Neural cell (in vitro differentiated cells): ENCODE measurements around the gene PRKCZ.

Experiments used
- EP300 ChIP-seq: fragments of 450-650 bp; conservative IDR thresholded peaks from 2 replicates; pipeline ENCODE4 v1.6.1; 2014; ENCODE audit warnings: antibody characterized with exemption, mild to moderate bottlenecking, moderate library complexity; ENCODE audit not compliant: poor library complexity, severe bottlenecking
- EZH2 ChIP-seq: fragments of 200-600, 300-800 bp; shearing (Covaris generic), sonication (generic); IDR thresholded peaks from 2 replicates; pipeline ENCODE4 v1.6.1; 2014; ENCODE audit warnings: antibody characterized with exemption, low read length, borderline replicate concordance, mild to moderate bottlenecking; ENCODE audit not compliant: insufficient read depth, poor library complexity, severe bottlenecking
- RAD21 ChIP-seq: fragments of 450-650 bp; conservative IDR thresholded peaks from 2 replicates; pipeline ENCODE4 v1.6.1; 2014; ENCODE audit warnings: antibody characterized with exemption, mild to moderate bottlenecking, moderate library complexity
- TAF1 ChIP-seq: IDR thresholded peaks from 2 replicates; pipeline ENCODE4 v1.6.1; 2012; ENCODE audit warnings: low read depth
- TF ChIP-seq, protein P1 (sequence below): fragments of 450-650 bp; IDR thresholded peaks from 2 replicates; pipeline ENCODE4 v1.5.1; 2014; ENCODE audit warnings: antibody characterized with exemption, mild to moderate bottlenecking, moderate library complexity; ENCODE audit not compliant: poor library complexity, severe bottlenecking

DNA sequence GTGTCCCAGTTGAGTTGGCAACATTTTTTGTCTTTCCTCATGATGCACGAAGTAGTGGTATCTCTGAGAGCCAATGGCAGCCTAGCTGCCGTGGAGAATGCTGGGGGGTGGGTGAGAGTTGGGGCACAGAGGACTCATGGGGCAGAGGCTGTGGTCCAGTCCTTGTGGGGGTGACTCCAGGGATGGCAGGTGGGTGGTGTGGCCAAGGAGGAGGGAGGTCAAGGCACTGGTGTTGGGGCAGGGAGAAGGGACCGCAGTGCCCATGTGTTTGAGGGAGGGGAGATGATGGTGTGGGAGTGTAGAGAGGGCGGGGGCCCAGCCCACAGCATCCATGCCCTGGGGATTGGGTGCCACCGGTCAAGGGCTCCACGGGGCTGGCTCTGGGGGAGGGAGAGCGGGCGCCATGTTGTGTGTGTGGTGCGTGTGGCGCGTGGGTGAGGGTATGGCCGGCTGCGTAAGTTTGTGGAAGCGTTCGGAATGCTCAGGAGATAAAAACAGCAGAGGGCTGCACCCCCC lies 63.5 kb downstream of the PRKCZ start:
- TF ChIP-seq, protein P1, sequence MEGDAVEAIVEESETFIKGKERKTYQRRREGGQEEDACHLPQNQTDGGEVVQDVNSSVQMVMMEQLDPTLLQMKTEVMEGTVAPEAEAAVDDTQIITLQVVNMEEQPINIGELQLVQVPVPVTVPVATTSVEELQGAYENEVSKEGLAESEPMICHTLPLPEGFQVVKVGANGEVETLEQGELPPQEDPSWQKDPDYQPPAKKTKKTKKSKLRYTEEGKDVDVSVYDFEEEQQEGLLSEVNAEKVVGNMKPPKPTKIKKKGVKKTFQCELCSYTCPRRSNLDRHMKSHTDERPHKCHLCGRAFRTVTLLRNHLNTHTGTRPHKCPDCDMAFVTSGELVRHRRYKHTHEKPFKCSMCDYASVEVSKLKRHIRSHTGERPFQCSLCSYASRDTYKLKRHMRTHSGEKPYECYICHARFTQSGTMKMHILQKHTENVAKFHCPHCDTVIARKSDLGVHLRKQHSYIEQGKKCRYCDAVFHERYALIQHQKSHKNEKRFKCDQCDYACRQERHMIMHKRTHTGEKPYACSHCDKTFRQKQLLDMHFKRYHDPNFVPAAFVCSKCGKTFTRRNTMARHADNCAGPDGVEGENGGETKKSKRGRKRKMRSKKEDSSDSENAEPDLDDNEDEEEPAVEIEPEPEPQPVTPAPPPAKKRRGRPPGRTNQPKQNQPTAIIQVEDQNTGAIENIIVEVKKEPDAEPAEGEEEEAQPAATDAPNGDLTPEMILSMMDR = no peak
- TF ChIP-seq EZH2 = no peak
- TF ChIP-seq EP300 = no peak
- no peak for TF ChIP-seq RAD21
- TF ChIP-seq TAF1 = no peak
